H1 (cell line): ENCODE data around the gene GNAO1. TPM values are rescaled to one million over a fixed set of nuclear protein-coding genes. Genes with fewer than 3 reads are reported as not detected.

Experiments used
- CTCF ChIA-PET: fragments of 300-600 bp; sonication (Branson Sonifier 250); formaldehyde crosslinking; loops from one replicate; lab custom pipeline; 2021; ENCODE audit not compliant: partially characterized antibody; lab: Charles Lee
- POLR2A ChIA-PET: fragments of 300-600 bp; sonication (Branson Sonifier 250); formaldehyde crosslinking; loops from one replicate; lab custom pipeline; 2021; ENCODE audit warnings: inconsistent platforms; ENCODE audit not compliant: partially characterized antibody; lab: Charles Lee
- DNase-seq, 2 experiments: peaks; one replicate each; pipeline versions ENCODE4 v3.0.0 to v3.0.0-alpha.2; 2010 to 2022; ENCODE audit warnings: low spot score in 2 of 2, low read depth in 1 of 2, mixed read lengths in 1 of 2
- FAIRE-seq: peaks from 2 replicates; lab custom pipeline; 2011; peaks lifted over from hg19 to GRCh38; lab: Jason Lieb, UNC
- H2AFZ ChIP-seq: 2 replicates; pipeline ENCODE4 v1.8.1; 2012; ENCODE audit warnings: low read length, inconsistent platforms
- H2AK5ac ChIP-seq: 2 replicates; pipeline ENCODE4 v1.6.1; 2013; ENCODE audit warnings: low read depth, low read length
- H2BK120ac ChIP-seq: replicated peaks from 2 replicates; pipeline ENCODE3; 2013; ENCODE audit warnings: low read depth, low read length, inconsistent platforms
- H2BK12ac ChIP-seq: 2 replicates; pipeline ENCODE4 v1.6.1; 2013; ENCODE audit warnings: low read depth, low read length
- H2BK15ac ChIP-seq: 2 replicates; pipeline ENCODE4 v1.6.1; 2013; ENCODE audit warnings: low read length
- H2BK20ac ChIP-seq: 2 replicates; pipeline ENCODE4 v1.6.1; 2013; ENCODE audit warnings: low read length
- H2BK5ac ChIP-seq: 2 replicates; pipeline ENCODE4 v1.6.1; 2013; ENCODE audit warnings: low read depth, low read length
- H3K14ac ChIP-seq: 2 replicates; pipeline ENCODE4 v1.6.1; 2013; ENCODE audit warnings: inconsistent platforms; ENCODE audit not compliant: insufficient read length
- H3K18ac ChIP-seq: 2 replicates; pipeline ENCODE4 v1.6.1; 2013; ENCODE audit warnings: low read length; ENCODE audit errors: extremely low read depth
- H3K23ac ChIP-seq: 2 replicates; pipeline ENCODE4 v1.6.1; 2013; ENCODE audit warnings: inconsistent platforms; ENCODE audit not compliant: insufficient read length
- H3K23me2 ChIP-seq: 2 replicates; pipeline ENCODE4 v1.6.1; 2013; ENCODE audit warnings: low read depth, low read length
- H3K27ac ChIP-seq: 2 replicates; pipeline ENCODE4 v1.6.1; 2011; ENCODE audit warnings: low read depth, low read length, inconsistent platforms
- H3K27me3 ChIP-seq, 4 experiments: replicated peaks in 1 of 4; 1 replicate in 1 of 4; 2 replicates in 3 of 4; pipeline versions ENCODE4 v1.6.1 to v1.8.1; 2011 to 2013; ENCODE audit warnings: low read length in 3 of 4, mild to moderate bottlenecking in 3 of 4, inconsistent platforms in 2 of 4, mixed read lengths in 2 of 4, moderate library complexity in 1 of 4; ENCODE audit not compliant: control insufficient read depth in 3 of 4, insufficient read depth in 3 of 4; ENCODE audit errors: extremely low read depth in 1 of 4
- H3K36me3 ChIP-seq, 4 experiments: 2 replicates each; pipeline versions ENCODE4 v1.6.1 to v1.8.1; 2011 to 2013; ENCODE audit warnings: mild to moderate bottlenecking in 4 of 4, low read length in 3 of 4, moderate library complexity in 2 of 4, control low read depth in 1 of 4, inconsistent platforms in 1 of 4; ENCODE audit not compliant: insufficient read depth in 4 of 4, control insufficient read depth in 2 of 4
- H3K4ac ChIP-seq: replicated peaks from 2 replicates; pipeline ENCODE3; 2013; ENCODE audit warnings: low read length, low read depth, mixed read lengths, inconsistent platforms; ENCODE audit not compliant: insufficient read length
- H3K4me1 ChIP-seq, 4 experiments: replicated peaks in 1 of 4; 1 replicate in 1 of 4; 2 replicates in 3 of 4; pipeline versions ENCODE4 v1.6.1 to v1.8.1; 2011 to 2013; ENCODE audit warnings: low read length in 3 of 4, inconsistent platforms in 2 of 4, mixed read lengths in 1 of 4; ENCODE audit not compliant: insufficient read depth in 4 of 4, control insufficient read depth in 3 of 4
- H3K4me2 ChIP-seq, 2 experiments: 2 replicates each; pipeline versions ENCODE4 v1.6.1 to v1.8.1; 2011 to 2013; ENCODE audit warnings: low read depth in 2 of 2, low read length in 2 of 2, control low read depth in 1 of 2, inconsistent platforms in 1 of 2, mild to moderate bottlenecking in 1 of 2; ENCODE audit not compliant: insufficient read depth in 1 of 2
- H3K4me3 ChIP-seq, 4 experiments: fragments of 200-600, 300-600 bp in 1 of 4; sonication (generic), shearing (Covaris generic), sonication (Bioruptor Twin) in 1 of 4; 2 replicates each; pipeline versions ENCODE4 v1.5.1 to v1.8.1; 2011 to 2016; ENCODE audit warnings: low read length in 4 of 4, low read depth in 3 of 4, control low read depth in 2 of 4, inconsistent platforms in 2 of 4, mild to moderate bottlenecking in 2 of 4, mixed read lengths in 1 of 4, moderate library complexity in 1 of 4; ENCODE audit not compliant: insufficient read depth in 2 of 4; ENCODE audit errors: extremely low read depth in 1 of 4
- H3K56ac ChIP-seq: replicated peaks from 2 replicates; pipeline ENCODE3; 2013; ENCODE audit warnings: low read depth, mild to moderate bottlenecking, mixed read lengths, low read length, inconsistent platforms; ENCODE audit not compliant: insufficient read length
- H3K79me1 ChIP-seq: 2 replicates; pipeline ENCODE4 v1.6.1; 2013; ENCODE audit warnings: low read depth, low read length, control low read depth
- H3K79me2 ChIP-seq, 2 experiments: 2 replicates each; pipeline versions ENCODE4 v1.6.1 to v1.8.1; 2012 to 2013; ENCODE audit warnings: low read length in 2 of 2, mild to moderate bottlenecking in 2 of 2, inconsistent platforms in 1 of 2; ENCODE audit not compliant: insufficient read depth in 2 of 2, control insufficient read depth in 1 of 2
- H3K9ac ChIP-seq, 4 experiments: replicated peaks in 1 of 4; 1 replicate in 1 of 4; 2 replicates in 3 of 4; pipeline versions ENCODE4 v1.6.1 to v1.8.1; 2011 to 2013; ENCODE audit warnings: low read depth in 3 of 4, low read length in 3 of 4, control low read depth in 2 of 4, mild to moderate bottlenecking in 2 of 4, moderate library complexity in 2 of 4, inconsistent platforms in 1 of 4; ENCODE audit errors: extremely low read depth in 1 of 4
- H3K9me3 ChIP-seq, 2 experiments: 2 replicates each; pipeline versions ENCODE4 v1.6.1 to v1.8.1; 2012 to 2013; ENCODE audit warnings: mild to moderate bottlenecking in 2 of 2, moderate library complexity in 2 of 2, control low read depth in 1 of 2, inconsistent platforms in 1 of 2, low read depth in 1 of 2, low read length in 1 of 2, mixed read lengths in 1 of 2; ENCODE audit not compliant: insufficient read depth in 2 of 2
- H4K20me1 ChIP-seq, 2 experiments: replicated peaks in 1 of 2; 2 replicates each; pipeline versions ENCODE3 to v1.8.1; 2011 to 2013; ENCODE audit warnings: inconsistent platforms in 2 of 2, low read length in 2 of 2, mild to moderate bottlenecking in 1 of 2; ENCODE audit not compliant: insufficient read depth in 2 of 2, control insufficient read depth in 1 of 2
- H4K5ac ChIP-seq: 2 replicates; pipeline ENCODE4 v1.6.1; 2013; ENCODE audit warnings: low read length, low read depth, mixed read lengths, inconsistent platforms; ENCODE audit not compliant: insufficient read length
- H4K8ac ChIP-seq: 2 replicates; pipeline ENCODE4 v1.8.0; 2013; ENCODE audit warnings: mild to moderate bottlenecking, moderate library complexity, low read length, inconsistent platforms; ENCODE audit not compliant: insufficient read depth; ENCODE audit errors: extremely low read depth
- H4K91ac ChIP-seq: replicated peaks from 2 replicates; pipeline ENCODE3; 2013; ENCODE audit warnings: low read length, mixed read lengths, inconsistent platforms; ENCODE audit not compliant: insufficient read length
- BRCA1 ChIP-seq: IDR thresholded peaks from 2 replicates; pipeline ENCODE4 v1.6.1; 2012; ENCODE audit warnings: low read depth, low read length, improper control_type of control experiment
- CEBPB ChIP-seq: IDR thresholded peaks from 2 replicates; pipeline ENCODE4 v1.6.1; 2012; ENCODE audit warnings: low read depth, low read length
- CHD1 ChIP-seq: IDR thresholded peaks from 2 replicates; pipeline ENCODE4 v1.6.1; 2012; ENCODE audit warnings: low read depth, low read length, improper control_type of control experiment
- CHD2 ChIP-seq: IDR thresholded peaks from 2 replicates; pipeline ENCODE4 v1.6.1; 2012; ENCODE audit warnings: low read length, improper control_type of control experiment
- MAFK ChIP-seq: IDR thresholded peaks from 2 replicates; pipeline ENCODE4 v1.6.1; 2012; ENCODE audit warnings: low read depth, mild to moderate bottlenecking, improper control_type of control experiment, low read length
- NRF1 ChIP-seq: IDR thresholded peaks from 2 replicates; pipeline ENCODE4 v1.6.1; 2011; ENCODE audit warnings: mild to moderate bottlenecking, low read depth, low read length, improper control_type of control experiment
- POLR2AphosphoS5 ChIP-seq: IDR thresholded peaks from 2 replicates; pipeline ENCODE4 v1.6.1; 2011; ENCODE audit warnings: low read depth, low read length
- SRF ChIP-seq: IDR thresholded peaks from 2 replicates; pipeline ENCODE4 v1.6.1; 2011; ENCODE audit warnings: mild to moderate bottlenecking, low read depth, low read length, moderate library complexity
- SUZ12 ChIP-seq: fragments of 200-600 bp; sonication (generic); IDR thresholded peaks from 2 replicates; pipeline ENCODE4 v1.6.1; 2012; ENCODE audit warnings: mild to moderate bottlenecking, inconsistent platforms, low read length, moderate library complexity, mixed read lengths
- TEAD4 ChIP-seq: IDR thresholded peaks from 2 replicates; pipeline ENCODE4 v1.6.1; 2012; ENCODE audit warnings: low read depth, low read length, inconsistent platforms, mixed read lengths
- WGBS, 2 experiments: shearing (Covaris generic) in 1 of 2; methylation state at CpG; one replicate each; pipeline versions ENCODE4 v1.1.6 to v1.1.7; 2013 to 2015; ENCODE audit warnings: low lambda C conversion rate in 2 of 2, mixed read lengths in 2 of 2, inconsistent platforms in 1 of 2, low coverage in 1 of 2, missing lambda C conversion rate in 1 of 2; ENCODE audit not compliant: insufficient replicate concordance in 2 of 2, insufficient coverage in 1 of 2, insufficient read length in 1 of 2; ENCODE audit errors: extremely low coverage in 1 of 2, missing lambda C conversion rate in 1 of 2; 5-methylcytosine and 5-hydroxymethylcytosine counted together
- polyA plus RNA-seq, 7 experiments: library from polyadenylated mRNA; depleted of rRNA in 3 of 7; stranded (reverse) in 5 of 7; unstranded in 2 of 7; fragments of >200 nt in 5 of 7; fragments of 200-250 nt in 2 of 7; gene quantifications; 1 replicate in 5 of 7; 2 replicates in 1 of 7; 4 replicates in 1 of 7; pipeline versions ENCODE4 v1.2.1 to v1.2.3, GENCODE V29; 2011 to 2013; ENCODE audit warnings: missing spikeins in 2 of 7, mixed read lengths in 2 of 7
- total RNA-seq: library from RNA; stranded (reverse); fragmentation: NEBNext Ultra II Directional; extraction: Animal tissue kit (Norgen Biotek cat#: 25700); gene quantifications from 2 replicates; pipeline ENCODE4 v1.2.1, GENCODE V29; 2021

Gene GNAO1
- total and polyA plus RNA-seq, 2 of the 8 experiments (the other 6 are each of a cell fraction or from before 2014, with no cell fraction given): 6.7 to 34.4 TPM

DNA sequence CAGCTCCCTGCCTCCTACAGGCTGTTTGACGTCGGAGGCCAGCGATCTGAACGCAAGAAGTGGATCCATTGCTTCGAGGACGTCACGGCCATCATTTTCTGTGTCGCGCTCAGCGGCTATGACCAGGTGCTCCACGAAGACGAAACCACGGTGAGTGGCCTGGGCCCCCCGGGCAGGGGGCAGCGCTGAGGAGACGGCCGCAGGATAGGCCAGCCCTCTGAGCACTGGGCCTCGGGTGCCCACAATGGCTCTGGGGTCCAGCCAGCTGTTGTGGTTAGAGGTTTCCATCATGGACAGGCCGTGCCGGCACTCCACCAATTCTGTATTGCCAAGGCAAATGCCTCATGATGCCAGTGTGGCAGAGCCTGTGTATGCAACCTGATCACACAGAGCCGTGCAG is 145.4 kb downstream of the GNAO1 start:
- ChIA-PET POLR2A (no interaction called here), CTCF (no interaction called here)
- TF ChIP-seq MAFK: no peak
- TF ChIP-seq POLR2AphosphoS5: no peak
- TF ChIP-seq SUZ12: no peak
- TF ChIP-seq CHD2: no peak
- TF ChIP-seq CHD1: no peak
- TF ChIP-seq TEAD4: no peak
- no peak for TF ChIP-seq NRF1
- TF ChIP-seq CEBPB: no peak
- no peak for TF ChIP-seq BRCA1
- no peak for TF ChIP-seq SRF

More for the DNA sequence above, 145.4 kb downstream of the GNAO1 start:
- no peak overlapping the region for H2AK5ac ChIP-seq
- no peak overlapping the region for H3K14ac ChIP-seq
- 91% methylated on average over 21 of the region's 21 CpGs; no CpG with 5 or more reads in 1 of the 2 experiments for WGBS, 2 experiments
- FAIRE-seq: no peak
- H4K91ac ChIP-seq: no peak overlapping the region
- no peak overlapping the region for H4K5ac ChIP-seq
- no peak overlapping the region for H3K4me2 ChIP-seq
- no peaks in the 10 kb centered on the region for H3K23me2 ChIP-seq
- no peak overlapping the region for H3K18ac ChIP-seq
- H2BK20ac ChIP-seq: no peak overlapping the region
- no peaks in the 10 kb centered on the region for H3K79me2 ChIP-seq
- no peaks in the 10 kb centered on the region for H3K9me3 ChIP-seq
- no peak overlapping the region; the same call in 1 of the 2 replicates for H4K8ac ChIP-seq
- H3K4me3 ChIP-seq: no peak overlapping the region
- no peak overlapping the region for H2BK5ac ChIP-seq
- peaks cover 0 to 1% of the 10 kb centered on the region in 2 experiments for H4K20me1 ChIP-seq
- DNase-seq: no peak
- no peaks in the 10 kb centered on the region for H3K27me3 ChIP-seq
- no peak overlapping the region for H3K27ac ChIP-seq
- H2BK120ac ChIP-seq: no peak overlapping the region
- no peak overlapping the region for H2AFZ ChIP-seq
- no peaks in the 10 kb centered on the region for H3K36me3 ChIP-seq
- H3K4me1 ChIP-seq: no peaks in the 10 kb centered on the region
- no peak overlapping the region for H3K23ac ChIP-seq
- H2BK15ac ChIP-seq: no peak overlapping the region
- no peak overlapping the region for H2BK12ac ChIP-seq
- no peak overlapping the region for H3K56ac ChIP-seq
- no peak overlapping the region for H3K4ac ChIP-seq
- H3K79me1 ChIP-seq: no peaks in the 10 kb centered on the region
- no peak overlapping the region for H3K9ac ChIP-seq
